Mesendoderm (in vitro differentiated cells): ENCODE results near the gene APOL1.

Experiments used
- DNase-seq: peaks from one replicate; pipeline ENCODE4 v3.0.0; 2013
- H2AK5ac ChIP-seq: 2 replicates; pipeline ENCODE4 v1.6.1; 2013; ENCODE audit warnings: low read length, inconsistent platforms
- H2BK120ac ChIP-seq: 2 replicates; pipeline ENCODE4 v1.6.1; 2013; ENCODE audit warnings: low read depth, mild to moderate bottlenecking, low read length, moderate library complexity, mixed read lengths
- H2BK15ac ChIP-seq: replicated peaks from 2 replicates; pipeline ENCODE4 v1.6.1; 2013; ENCODE audit warnings: low read depth, mild to moderate bottlenecking, moderate library complexity
- H2BK5ac ChIP-seq: 2 replicates; pipeline ENCODE4 v1.6.1; 2013; ENCODE audit warnings: low read length, inconsistent platforms
- H3K18ac ChIP-seq: 2 replicates; pipeline ENCODE4 v1.6.1; 2013; ENCODE audit warnings: mild to moderate bottlenecking, low read length, mixed read lengths
- H3K23ac ChIP-seq: one replicate; pipeline ENCODE4 v1.6.1; 2013; ENCODE audit warnings: low read length
- H3K27ac ChIP-seq: 2 replicates; pipeline ENCODE4 v1.5.1; 2013; ENCODE audit warnings: low read depth, mild to moderate bottlenecking, inconsistent platforms, low read length, moderate library complexity
- H3K27me3 ChIP-seq: 2 replicates; pipeline ENCODE4 v1.6.1; 2013; ENCODE audit warnings: low read length, control low read depth, mild to moderate bottlenecking, inconsistent platforms; ENCODE audit not compliant: insufficient read depth, poor library complexity
- H3K36me3 ChIP-seq: 2 replicates; pipeline ENCODE4 v1.6.1; 2013; ENCODE audit warnings: low read length, inconsistent platforms; ENCODE audit not compliant: control insufficient read depth, insufficient read depth
- H3K4ac ChIP-seq: one replicate; pipeline ENCODE4 v1.6.1; 2013; ENCODE audit warnings: low read depth, mild to moderate bottlenecking, low read length, moderate library complexity
- H3K4me1 ChIP-seq: 2 replicates; pipeline ENCODE4 v1.6.1; 2013; ENCODE audit warnings: low read depth, low read length, inconsistent platforms; ENCODE audit not compliant: control insufficient read depth
- H3K4me2 ChIP-seq: 2 replicates; pipeline ENCODE4 v1.6.1; 2013; ENCODE audit warnings: low read length
- H3K4me3 ChIP-seq: 2 replicates; pipeline ENCODE4 v1.5.1; 2013; ENCODE audit warnings: mild to moderate bottlenecking, low read length
- H3K56ac ChIP-seq: one replicate; pipeline ENCODE4 v1.6.1; 2013; ENCODE audit warnings: low read length
- H3K79me1 ChIP-seq: 2 replicates; pipeline ENCODE4 v1.6.1; 2013; ENCODE audit warnings: low read length, inconsistent platforms
- H3K79me2 ChIP-seq: 2 replicates; pipeline ENCODE4 v1.6.1; 2013; ENCODE audit warnings: mild to moderate bottlenecking, low read length; ENCODE audit not compliant: control insufficient read depth, insufficient read depth
- H3K9ac ChIP-seq: 2 replicates; pipeline ENCODE4 v1.6.1; 2013; ENCODE audit warnings: low read length, inconsistent platforms
- H4K5ac ChIP-seq: one replicate; pipeline ENCODE4 v1.6.1; 2013; ENCODE audit warnings: low read length
- H4K8ac ChIP-seq: one replicate; pipeline ENCODE4 v1.6.1; 2013; ENCODE audit warnings: low read depth, mild to moderate bottlenecking, control low read depth, low read length, moderate library complexity
- WGBS: extraction: QIAGEN DNeasy Blood & Tissue Kit; methylation state at CpG from one replicate; pipeline ENCODE4 v1.1.7; 2013; ENCODE audit warnings: low lambda C conversion rate, missing lambda C conversion rate; ENCODE audit not compliant: insufficient coverage; ENCODE audit errors: extremely low coverage; 5-methylcytosine and 5-hydroxymethylcytosine counted together

Gene APOL1

GRCh38 chr22:36294293-36294620 is 41.3 kb downstream of the APOL1 start:
- Histone ChIP-seq H3K9ac (no peak overlapping the region), H2BK15ac (no peak overlapping the region), H3K4me3 (no peak overlapping the region), H3K27ac (no peak overlapping the region), H3K79me1 (peaks cover 1% of the 10 kb centered on the region), H3K36me3 (peaks cover 52% of the 10 kb centered on the region), H3K18ac (no peak overlapping the region), H4K5ac (no peak overlapping the region), H3K79me2 (no peaks in the 10 kb centered on the region), H2AK5ac (no peak overlapping the region), H2BK120ac (no peak overlapping the region), H3K56ac (no peak overlapping the region), H4K8ac (no peak overlapping the region), H3K4me1 (no peaks in the 10 kb centered on the region), H2BK5ac (no peak overlapping the region), H3K27me3 (no peaks in the 10 kb centered on the region), H3K4ac (no peak overlapping the region), H3K23ac (no peak overlapping the region), H3K4me2 (no peak overlapping the region)
- no CpG with 5 or more reads among the region's 7 CpGs for WGBS
- no peak for DNase-seq

GRCh38 chr22:36294801-36295200 is 41.9 kb downstream of the APOL1 start:
- H3K18ac ChIP-seq: no peak overlapping the region
- no peak overlapping the region for H3K56ac ChIP-seq
- H2AK5ac ChIP-seq: no peak overlapping the region
- no CpG with 5 or more reads among the region's 11 CpGs for WGBS
- no peaks in the 10 kb centered on the region for H3K79me2 ChIP-seq
- DNase-seq: no peak
- peaks cover 51% of the 10 kb centered on the region for H3K36me3 ChIP-seq
- H3K4me3 ChIP-seq: no peak overlapping the region
- H3K4me1 ChIP-seq: no peaks in the 10 kb centered on the region
- H3K4me2 ChIP-seq: no peak overlapping the region
- H4K5ac ChIP-seq: no peak overlapping the region
- no peak overlapping the region for H3K23ac ChIP-seq
- no peak overlapping the region for H3K4ac ChIP-seq
- H2BK120ac ChIP-seq: no peak overlapping the region
- H3K27me3 ChIP-seq: no peaks in the 10 kb centered on the region
- peaks cover 1% of the 10 kb centered on the region for H3K79me1 ChIP-seq
- H3K9ac ChIP-seq: no peak overlapping the region
- no peak overlapping the region for H2BK5ac ChIP-seq
- no peak overlapping the region for H3K27ac ChIP-seq
- no peak overlapping the region for H2BK15ac ChIP-seq
- H4K8ac ChIP-seq: no peak overlapping the region

GRCh38 chr22:36295247-36295646 is 42.3 kb downstream of the APOL1 start:
- Histone ChIP-seq H3K9ac (no peak overlapping the region), H3K36me3 (peaks cover 54% of the 10 kb centered on the region), H3K79me1 (peaks cover 3% of the 10 kb centered on the region), H4K8ac (no peak overlapping the region), H3K4ac (no peak overlapping the region), H3K27me3 (no peaks in the 10 kb centered on the region), H4K5ac (no peak overlapping the region), H3K27ac (no peak overlapping the region), H3K56ac (no peak overlapping the region), H3K4me3 (no peak overlapping the region), H3K4me1 (no peaks in the 10 kb centered on the region), H3K79me2 (no peaks in the 10 kb centered on the region), H2BK120ac (no peak overlapping the region), H2BK15ac (no peak overlapping the region), H3K4me2 (no peak overlapping the region), H3K23ac (no peak overlapping the region), H2AK5ac (no peak overlapping the region), H3K18ac (no peak overlapping the region), H2BK5ac (no peak overlapping the region)
- WGBS: no CpG with 5 or more reads among the region's 7 CpGs
- no peak for DNase-seq

GRCh38 chr22:36296690-36297089 is 43.8 kb downstream of the APOL1 start:
- no CpG with 5 or more reads among the region's 15 CpGs for WGBS
- H3K27ac ChIP-seq: no peak overlapping the region
- H3K79me2 ChIP-seq: no peaks in the 10 kb centered on the region
- DNase-seq: no peak
- H3K4me3 ChIP-seq: no peak overlapping the region
- H2AK5ac ChIP-seq: no peak overlapping the region
- H3K56ac ChIP-seq: no peak overlapping the region
- H3K4ac ChIP-seq: no peak overlapping the region
- peaks cover 10% of the 10 kb centered on the region for H3K79me1 ChIP-seq
- H3K36me3 ChIP-seq: peaks cover 63% of the 10 kb centered on the region
- H4K5ac ChIP-seq: no peak overlapping the region
- H3K9ac ChIP-seq: no peak overlapping the region
- H3K18ac ChIP-seq: no peak overlapping the region
- H3K27me3 ChIP-seq: no peaks in the 10 kb centered on the region
- no peak overlapping the region for H3K23ac ChIP-seq
- H2BK5ac ChIP-seq: no peak overlapping the region
- H2BK120ac ChIP-seq: no peak overlapping the region
- no peaks in the 10 kb centered on the region for H3K4me1 ChIP-seq
- H2BK15ac ChIP-seq: no peak overlapping the region
- no peak overlapping the region for H3K4me2 ChIP-seq
- H4K8ac ChIP-seq: no peak overlapping the region

- H3K4me3 ChIP-seq: no peak overlapping the region
- no peak overlapping the region for H4K5ac ChIP-seq
- H3K4me1 ChIP-seq: no peaks in the 10 kb centered on the region
- H3K18ac ChIP-seq: no peak overlapping the region
- no peak overlapping the region for H2BK120ac ChIP-seq
- H2BK5ac ChIP-seq: no peak overlapping the region
- H2AK5ac ChIP-seq: no peak overlapping the region
- no peak overlapping the region for H3K4me2 ChIP-seq
- no peak overlapping the region for H2BK15ac ChIP-seq
- no peaks in the 10 kb centered on the region for H3K27me3 ChIP-seq
- H3K56ac ChIP-seq: no peak overlapping the region
- peaks cover 61% of the 10 kb centered on the region for H3K36me3 ChIP-seq
- H3K9ac ChIP-seq: no peak overlapping the region
- peaks cover 10% of the 10 kb centered on the region for H3K79me1 ChIP-seq
- no peaks in the 10 kb centered on the region for H3K79me2 ChIP-seq
- no CpG with 5 or more reads among the region's 19 CpGs for WGBS
- H3K27ac ChIP-seq: no peak overlapping the region
- no peak overlapping the region for H3K23ac ChIP-seq
- no peak for DNase-seq
- H3K4ac ChIP-seq: no peak overlapping the region
- no peak overlapping the region for H4K8ac ChIP-seq
These were observed 44.6 kb downstream of the APOL1 start for GRCh38 chr22:36297568-36297967.

GRCh38 chr22:36298118-36298517 is 45.2 kb downstream of the APOL1 start:
- Histone ChIP-seq H3K27ac (no peak overlapping the region), H4K8ac (no peak overlapping the region), H3K4me2 (no peak overlapping the region), H2AK5ac (no peak overlapping the region), H2BK5ac (no peak overlapping the region), H3K4me3 (no peak overlapping the region), H3K79me2 (no peaks in the 10 kb centered on the region), H3K36me3 (peaks cover 62% of the 10 kb centered on the region), H2BK15ac (no peak overlapping the region), H3K4me1 (no peaks in the 10 kb centered on the region), H3K56ac (no peak overlapping the region), H3K9ac (no peak overlapping the region), H3K18ac (no peak overlapping the region), H2BK120ac (no peak overlapping the region), H3K4ac (no peak overlapping the region), H4K5ac (no peak overlapping the region), H3K79me1 (peaks cover 10% of the 10 kb centered on the region), H3K27me3 (no peaks in the 10 kb centered on the region), H3K23ac (no peak overlapping the region)
- no peak for DNase-seq
- WGBS: no CpG with 5 or more reads among the region's 8 CpGs
